Gastroesophageal sphincter (tissue), 4 donors: ENCODE data around the gene LMF2. TPM values are rescaled to one million over a fixed set of nuclear protein-coding genes. Genes with fewer than 3 reads are reported as not detected.
A peak's percentile ranks its signal among the peaks of the same experiment; 100 is the strongest.

Source experiments
- ATAC-seq: fragments of 150-250 bp; one replicate; pipeline ENCODE4 v1.9.1; 2016; ENCODE audit warnings: mild to moderate bottlenecking, moderate library complexity
- H3K27ac ChIP-seq, 4 donors: fragments of 200-600 bp; sonication (generic) in 3 of 4; 1 replicate in 3 of 4; 2 replicates in 1 of 4; pipeline ENCODE4 v1.5.1; 2016 to 2019
- H3K27me3 ChIP-seq: fragments of 200-600 bp; sonication (generic); one replicate; pipeline ENCODE4 v1.5.1; 2019
- H3K36me3 ChIP-seq, 2 donors: fragments of 200-600 bp; sonication (generic); one replicate each; pipeline ENCODE4 v1.5.1; 2019; ENCODE audit warnings: control low read depth in 1 of 2
- H3K4me1 ChIP-seq, 3 donors: fragments of 200-600 bp; sonication (generic); 1 replicate in 2 of 3; 2 replicates in 1 of 3; pipeline ENCODE4 v1.5.1; 2016 to 2019; ENCODE audit warnings: control low read depth in 2 of 3
- H3K4me3 ChIP-seq, 2 donors: fragments of 200-600 bp; sonication (generic); one replicate each; pipeline ENCODE4 v1.5.1; 2019; ENCODE audit warnings: mild to moderate bottlenecking in 1 of 2, moderate library complexity in 1 of 2
- H3K9me3 ChIP-seq, 3 donors: fragments of 200-600 bp; sonication (generic); one replicate each; pipeline ENCODE4 v1.5.1; 2017 to 2019; ENCODE audit warnings: control low read depth in 2 of 3
- CTCF ChIP-seq, 4 experiments: fragments of 200-600 bp in 2 of 4; fragments of 450-650 bp in 2 of 4; sonication (generic) in 1 of 4; IDR thresholded peaks; one replicate each; pipeline ENCODE4 v1.5.1; 2017 to 2019; ENCODE audit warnings: antibody characterized with exemption in 4 of 4, mild to moderate bottlenecking in 2 of 4, moderate library complexity in 2 of 4
- EP300 ChIP-seq: sonication (generic); formaldehyde crosslinking; IDR thresholded peaks from one replicate; pipeline ENCODE4 v1.6.1; 2017; ENCODE audit warnings: antibody characterized with exemption, mild to moderate bottlenecking
- POLR2A ChIP-seq, 2 donors: fragments of 450-650 bp; IDR thresholded peaks; one replicate each; pipeline ENCODE4 v1.6.1; 2017; ENCODE audit warnings: antibody characterized with exemption in 2 of 2, mild to moderate bottlenecking in 2 of 2, moderate library complexity in 1 of 2
- POLR2AphosphoS5 ChIP-seq: sonication (generic); formaldehyde crosslinking; IDR thresholded peaks from one replicate; pipeline ENCODE4 v1.6.1; 2017; ENCODE audit warnings: antibody characterized with exemption
- WGBS, 2 donors: methylation state at CpG; one replicate each; pipeline ENCODE4 v1.1.5; 2018; ENCODE audit warnings: low coverage in 1 of 2; 5-methylcytosine and 5-hydroxymethylcytosine counted together
- total RNA-seq, 4 donors: library from RNA; depleted of rRNA; stranded (reverse); fragments of >200 nt; gene quantifications; one replicate each; pipeline ENCODE4 v1.1.0, GENCODE V29; 2016

LMF2 gene
- total RNA-seq, 4 donors from 2014 or later, result 35.5 to 58.4 (median 45.1) TPM

DNA sequence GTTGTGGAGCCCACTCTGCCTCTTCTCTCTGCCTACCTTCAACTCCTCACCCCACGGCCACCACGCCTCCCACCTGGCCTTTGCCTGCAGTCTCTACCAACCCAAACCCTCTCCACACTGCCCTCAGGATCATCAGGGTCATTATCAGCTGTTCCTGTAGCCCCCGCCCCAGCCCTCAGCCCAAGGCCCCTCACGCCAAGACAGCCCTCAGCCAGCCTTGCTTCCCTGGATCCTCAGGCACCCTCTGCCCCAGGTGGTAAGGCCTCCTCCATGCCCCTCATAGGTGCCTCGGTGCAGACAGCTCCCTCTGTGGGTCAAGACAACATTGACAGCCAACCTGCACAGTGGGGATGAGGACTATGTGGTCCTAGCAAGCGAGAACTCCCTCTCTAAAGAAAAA lies 34.4 kb downstream of the LMF2 start:
- peaks cover 0 to 11% of the 10 kb centered on the region in 2 donors for H3K36me3 ChIP-seq
- TF ChIP-seq POLR2A (IDR thresholded peaks at IDR 0.05) (no peak), POLR2AphosphoS5 (no peak), CTCF (IDR thresholded peaks at IDR 0.05) (no peak), EP300 (no peak)
- H3K4me1 ChIP-seq, result peaks cover 0 to 69% (median 48%) of the 10 kb centered on the region in 3 donors
- H3K27me3 ChIP-seq, result no peaks in the 10 kb centered on the region
- H3K4me3 ChIP-seq, result peak overlapping the region in 1 of 2 donors; percentile 96
- no peaks in the 10 kb centered on the region for H3K9me3 ChIP-seq
- 94% methylated on average over 4 of the region's 6 CpGs; no CpG with 5 or more reads in 1 of the 2 donors for WGBS, 2 donors
- H3K27ac ChIP-seq, result peak overlapping the region in 1 of 4 donors; percentile 7
- ATAC-seq, result no peak

DNA sequence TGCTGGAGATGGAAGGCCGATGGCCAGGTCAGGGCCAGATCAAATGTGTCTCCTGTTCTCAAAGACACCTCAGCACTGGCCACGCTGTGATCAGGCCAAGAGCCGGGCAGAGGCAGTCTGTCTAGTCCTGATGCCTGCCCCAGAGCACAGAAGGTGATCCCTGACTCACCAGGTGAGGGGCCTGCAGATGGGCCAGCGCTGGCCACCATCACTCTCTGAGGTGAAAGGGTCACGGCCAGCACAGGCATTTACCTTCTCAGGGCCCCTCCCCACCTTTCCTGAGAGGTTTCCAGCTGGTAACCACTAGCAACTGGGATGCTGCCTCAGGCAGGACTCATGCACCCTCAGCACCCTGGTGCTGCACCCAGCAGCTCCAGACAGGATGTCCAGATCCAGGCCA lies 35.5 kb downstream of the LMF2 start:
- no peaks in the 10 kb centered on the region for H3K9me3 ChIP-seq
- no CpG with 5 or more reads among the region's 5 CpGs for WGBS, 2 donors
- H3K4me3 ChIP-seq, result no peak overlapping the region
- no peak for TF ChIP-seq POLR2A (IDR thresholded peaks at IDR 0.05)
- TF ChIP-seq POLR2AphosphoS5, result no peak
- no peak for TF ChIP-seq EP300
- TF ChIP-seq CTCF (IDR thresholded peaks at IDR 0.05), result no peak
- H3K36me3 ChIP-seq, result peaks cover 0 to 22% of the 10 kb centered on the region in 2 donors
- ATAC-seq, result no peak
- H3K27ac ChIP-seq, result no peak overlapping the region
- H3K27me3 ChIP-seq, result no peaks in the 10 kb centered on the region
- peaks cover 0 to 69% (median 48%) of the 10 kb centered on the region in 3 donors for H3K4me1 ChIP-seq

DNA sequence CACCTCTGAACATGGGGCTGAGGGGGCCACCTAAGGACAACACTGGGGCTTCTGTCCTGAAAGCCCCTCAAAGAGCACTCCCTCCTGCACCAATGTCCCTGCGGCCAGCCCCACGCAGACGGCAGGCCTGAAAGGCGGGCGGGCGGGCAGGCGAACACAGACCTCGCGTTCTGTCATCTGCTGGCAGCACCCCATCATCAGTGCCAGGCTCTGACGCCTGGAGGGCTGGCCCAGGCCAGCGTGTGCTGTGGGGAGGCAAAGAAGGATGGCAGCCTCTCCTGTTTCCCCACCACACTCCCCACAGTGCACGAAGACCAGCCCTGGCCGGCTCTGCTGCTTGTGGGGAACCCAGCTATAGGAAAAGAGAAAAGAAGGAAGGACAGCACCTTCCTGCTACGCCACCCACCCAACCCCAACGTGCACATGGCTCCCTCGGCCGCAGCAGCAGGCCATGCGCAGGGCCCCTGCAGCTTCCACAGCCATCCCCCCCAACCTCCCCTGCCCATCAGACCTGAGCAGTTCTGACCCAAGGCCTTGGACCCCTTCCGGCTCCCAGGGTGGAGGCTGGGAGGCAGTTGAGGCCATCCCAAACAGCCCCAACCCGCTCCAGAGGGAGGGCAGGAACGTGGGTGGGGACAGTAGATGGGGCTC lies 36.2 kb downstream of the LMF2 start:
- H3K27ac ChIP-seq, result no peak overlapping the region

GRCh38 chr22:50470491-50470890 lies 37.0 kb downstream of the LMF2 start:
- TF ChIP-seq EP300, result no peak
- TF ChIP-seq POLR2AphosphoS5, result no peak
- no peak for TF ChIP-seq POLR2A (IDR thresholded peaks at IDR 0.05)
- no peak for TF ChIP-seq CTCF (IDR thresholded peaks at IDR 0.05)
- H3K9me3 ChIP-seq, result no peaks in the 10 kb centered on the region
- no peak overlapping the region for H3K4me3 ChIP-seq
- no CpG with 5 or more reads among the region's 6 CpGs for WGBS, 2 donors
- ATAC-seq, result no peak
- peaks cover 0 to 37% of the 10 kb centered on the region in 2 donors for H3K36me3 ChIP-seq
- no peaks in the 10 kb centered on the region for H3K27me3 ChIP-seq
- H3K4me1 ChIP-seq, result peaks cover 0 to 66% (median 47%) of the 10 kb centered on the region in 3 donors
- H3K27ac ChIP-seq, result peak overlapping the region in 1 of 4 donors; percentile 24

More for the DNA sequence above, 36.2 kb downstream of the LMF2 start:
- TF ChIP-seq POLR2A (IDR thresholded peaks at IDR 0.05), result no peak
- TF ChIP-seq CTCF (IDR thresholded peaks at IDR 0.05), result no peak
- no peak for TF ChIP-seq POLR2AphosphoS5
- TF ChIP-seq EP300, result no peak
- no peak overlapping the region for H3K4me3 ChIP-seq
- H3K27me3 ChIP-seq, result no peaks in the 10 kb centered on the region
- H3K36me3 ChIP-seq, result peaks cover 0 to 29% of the 10 kb centered on the region in 2 donors
- no peaks in the 10 kb centered on the region for H3K9me3 ChIP-seq
- no peak for ATAC-seq
- H3K4me1 ChIP-seq, result peaks cover 0 to 69% (median 48%) of the 10 kb centered on the region in 3 donors
- no CpG with 5 or more reads among the region's 21 CpGs for WGBS, 2 donors
